GM12878 (cell line): ENCODE measurements around the gene LRBA. TPM values are rescaled to one million over a fixed set of nuclear protein-coding genes. Genes with fewer than 3 reads are reported as not detected.

Experiments used
- ATAC-seq: fragments of 200-7000 bp; cut with Tn5 transposase; 3 replicates; pipeline ENCODE4 v1.9.1; 2020; ENCODE audit warnings: mild to moderate bottlenecking, moderate library complexity
- BruUV-seq: library from RNA; stranded (reverse); fragments of 400-500 nt; replicated peaks from 2 replicates; lab custom pipeline; 2021; lab: Mats Ljungman, UMichigan
- CTCF ChIA-PET: fragments of 300-600 bp; sonication (Branson Sonifier 250); formaldehyde crosslinking; extraction: SDS; loops from one replicate; lab custom pipeline; 2021; ENCODE audit warnings: inconsistent platforms; lab: Yijun Ruan, JAX
- POLR2A ChIA-PET: fragments of 350-600 bp; formaldehyde crosslinking; extraction: SDS; loops from one replicate; lab custom pipeline; 2021; ENCODE audit warnings: inconsistent platforms; lab: Charles Lee
- RAD21 ChIA-PET: fragments of 300-600 bp; sonication (Branson Sonifier 250); formaldehyde crosslinking; loops from one replicate; lab custom pipeline; 2023; ENCODE audit warnings: antibody characterized with exemption; ENCODE audit not compliant: unreplicated experiment; lab: Charles Lee
- SMC1A ChIA-PET: fragments of 300-600 bp; sonication (Branson Sonifier 250); formaldehyde crosslinking; loops from one replicate; lab custom pipeline; 2023; ENCODE audit not compliant: unreplicated experiment, uncharacterized antibody; lab: Charles Lee
- DNase-seq: peaks from one replicate; pipeline ENCODE4 v3.0.0-alpha.2; 2011; ENCODE audit warnings: low read depth, low spot score
- FAIRE-seq: peaks from 3 replicates; lab custom pipeline; 2011; peaks lifted over from hg19 to GRCh38; lab: Jason Lieb, UNC
- H2AFZ ChIP-seq: 2 replicates; pipeline ENCODE4 v1.6.0; 2011; ENCODE audit warnings: low read depth, low read length, control low read depth; ENCODE audit not compliant: control insufficient read depth
- H3K27ac ChIP-seq: 2 replicates; pipeline ENCODE4 v1.5.1; 2011; ENCODE audit warnings: control low read depth; ENCODE audit not compliant: control insufficient read depth, insufficient read depth
- H3K27me3 ChIP-seq, 2 experiments: replicated peaks in 1 of 2; 2 replicates each; pipeline versions ENCODE4 v1.6.0 to v1.6.1; 2011; ENCODE audit warnings: low read length in 1 of 2; ENCODE audit not compliant: control insufficient read depth in 2 of 2, insufficient read depth in 2 of 2
- H3K36me3 ChIP-seq, 2 experiments: 2 replicates each; pipeline ENCODE4 v1.5.1; 2011; ENCODE audit warnings: low read length in 1 of 2; ENCODE audit not compliant: control insufficient read depth in 2 of 2, insufficient read depth in 2 of 2
- H3K4me1 ChIP-seq: 2 replicates; pipeline ENCODE4 v1.6.1; 2011; ENCODE audit warnings: mild to moderate bottlenecking, low read length, moderate library complexity, mixed read lengths; ENCODE audit not compliant: control insufficient read depth, insufficient read depth
- H3K4me2 ChIP-seq: 2 replicates; pipeline ENCODE4 v1.6.0; 2011; ENCODE audit warnings: control low read depth; ENCODE audit not compliant: control insufficient read depth, insufficient read depth
- H3K4me3 ChIP-seq: fragments of 200-600 bp; sonication (generic); 2 replicates; pipeline ENCODE4 v1.5.1; 2016
- H3K79me2 ChIP-seq: 2 replicates; pipeline ENCODE4 v1.6.0; 2011; ENCODE audit warnings: low read length; ENCODE audit not compliant: control insufficient read depth, insufficient read depth
- H3K9ac ChIP-seq: 2 replicates; pipeline ENCODE4 v1.8.0; 2011; ENCODE audit warnings: low read length, control low read depth, mixed read lengths; ENCODE audit not compliant: control insufficient read depth, insufficient read depth
- H3K9me3 ChIP-seq: replicated peaks from 3 replicates; pipeline ENCODE4 v1.5.1; 2011; ENCODE audit warnings: mild to moderate bottlenecking, low read length; ENCODE audit not compliant: control insufficient read depth, insufficient read depth
- H4K20me1 ChIP-seq: 2 replicates; pipeline ENCODE4 v1.6.0; 2011; ENCODE audit not compliant: control insufficient read depth, insufficient read depth
- BACH1 ChIP-seq: fragments of 450-650 bp; IDR thresholded peaks from 2 replicates; pipeline ENCODE4 v1.6.1; 2017; ENCODE audit warnings: mild to moderate bottlenecking, borderline replicate concordance
- BCLAF1 ChIP-seq: fragments of 450-650 bp; IDR thresholded peaks from 2 replicates; pipeline ENCODE4 v1.6.1; 2017; ENCODE audit warnings: antibody characterized with exemption, mild to moderate bottlenecking, moderate library complexity
- DPF2 ChIP-seq: fragments of 450-650 bp; IDR thresholded peaks from 2 replicates; pipeline ENCODE4 v1.6.1; 2017; ENCODE audit warnings: mild to moderate bottlenecking
- EED ChIP-seq: sonication (generic); IDR thresholded peaks from 2 replicates; pipeline ENCODE4 v1.6.1; 2016; ENCODE audit warnings: antibody characterized with exemption, low read depth
- NR2F1 ChIP-seq: fragments of 450-650 bp; conservative IDR thresholded peaks from 2 replicates; pipeline ENCODE4 v1.6.1; 2017; ENCODE audit warnings: mild to moderate bottlenecking
- RELA ChIP-seq: fragments of 450-650 bp; IDR thresholded peaks from 2 replicates; pipeline ENCODE4 v1.8.0; 2014; ENCODE audit warnings: borderline replicate concordance; ENCODE audit not compliant: partially characterized antibody
- TCF12 ChIP-seq: IDR thresholded peaks from 2 replicates; pipeline ENCODE4 v1.6.1; 2011; ENCODE audit warnings: low read depth, mild to moderate bottlenecking, low read length
- ZNF207 ChIP-seq: fragments of 450-650 bp; IDR thresholded peaks from 2 replicates; pipeline ENCODE4 v1.6.1; 2014; ENCODE audit warnings: antibody characterized with exemption, mild to moderate bottlenecking, borderline replicate concordance
- WGBS: methylation state at CpG from one replicate; pipeline ENCODE4 v1.1.6; 2016; ENCODE audit warnings: low lambda C conversion rate; ENCODE audit not compliant: insufficient replicate concordance, insufficient coverage; ENCODE audit errors: missing lambda C conversion rate; 5-methylcytosine and 5-hydroxymethylcytosine counted together
- in situ Hi-C: fragments of 300-500 bp; cut with MboI; formaldehyde crosslinking; loops from 9 replicates; pipeline ENCODE4 v1.14.3; 2018; ENCODE audit warnings: mixed read lengths
- intact Hi-C: fragments of 100-400 bp; cut with micrococcal nuclease; formaldehyde crosslinking; loops from one replicate; pipeline ENCODE4 v1.14.2; 2022; ENCODE audit not compliant: unreplicated experiment
- polyA plus RNA-seq, 11 experiments: library from polyadenylated mRNA; depleted of rRNA in 4 of 11; unstranded in 6 of 11; stranded (reverse) in 5 of 11; fragments of >200 nt; fragmentation: Nextera tagmentation in 4 of 11; fragmentation: Illumina TruSeq in 1 of 11; extraction: Ambion mirVana in 4 of 11; extraction: Trizol in 1 of 11; gene quantifications; 1 replicate in 1 of 11; 2 replicates in 10 of 11; pipeline versions ENCODE4 v1.2.1 to v1.2.3, GENCODE V29; 2011 to 2016; ENCODE audit warnings: inconsistent platforms in 2 of 11, missing spikeins in 2 of 11, low read depth in 1 of 11
- total RNA-seq, 4 experiments: library from RNA; depleted of rRNA in 3 of 4; stranded (reverse); fragments of >200 nt in 3 of 4; fragmentation: Illumina TruSeq in 1 of 4; extraction: Trizol in 1 of 4; gene quantifications; 2 replicates each; pipeline versions ENCODE4 v1.2.1 to v1.2.3, GENCODE V29; 2013 to 2021

Gene LRBA
- total and polyA plus RNA-seq, 10 of the 15 experiments (the other 5 are each of a cell fraction or from before 2014, with no cell fraction given), result 20.3 to 93.4 (median 55.0) TPM

- no peak for TF ChIP-seq BCLAF1
- TF ChIP-seq ZNF207, result no peak
Observed at GRCh38 chr4:150570862-150571261, 444.2 kb downstream of the LRBA start (continued).

- SMC1A ChIA-PET, result interaction anchor here (1.5 kb wide), 1 partner anchor 45 kb away, joined by 3 read pairs; no protein-coding TSS in a partner anchor
- Histone ChIP-seq H3K27me3 (no peaks in the 10 kb centered on the region), H3K4me1 (no peaks in the 10 kb centered on the region), H3K9me3 (peaks cover 2% of the 10 kb centered on the region; the same call in 1 of the 3 replicates), H3K9ac (no peak overlapping the region), H3K36me3 (no peaks in the 10 kb centered on the region), H3K4me2 (no peak overlapping the region), H2AFZ (no peak overlapping the region), H3K79me2 (no peaks in the 10 kb centered on the region), H3K27ac (no peak overlapping the region), H3K4me3 (no peak overlapping the region), H4K20me1 (no peaks in the 10 kb centered on the region)
- CTCF ChIA-PET, result interaction anchor here (1.5 kb wide), 1 partner anchor 13 kb away, joined by 3 read pairs; no protein-coding TSS in a partner anchor
- no peak for DNase-seq
- in situ Hi-C loops, result no loop called here
- POLR2A ChIA-PET, result no interaction called here
- no peak for FAIRE-seq
- 80% methylated on average over 4 of the region's 4 CpGs for WGBS
- no TSS peak for BruUV-seq
- RAD21 ChIA-PET, result no interaction called here
- ATAC-seq, result no peak
- TF ChIP-seq RELA (no peak), EED (no peak), TCF12 (no peak), NR2F1 (no peak), DPF2 (no peak), BACH1 (no peak)
- intact Hi-C loops, result no loop called here
Observed at GRCh38 chr4:150569998-150570535, 445.0 kb downstream of the LRBA start.
